HG03045 (cell line): Measurements from ENCODE around the gene C2orf92.
"Not testable (repeated sequence)": the region's sequence is repeated elsewhere in the genome, so short reads cannot be mapped to it uniquely, and the experiment has no call there.

Source experiments
- ATAC-seq: cut with Tn5 transposase; IDR thresholded peaks from one replicate; pipeline ENCODE4 v1.9.1; 2021; ENCODE audit warnings: mild to moderate bottlenecking, moderate library complexity; ENCODE audit not compliant: unreplicated experiment

C2orf92 gene

GRCh38 chr2:97669448-97669847 lies at the start of gene C2orf92:
Gene C2orf92 (plus strand): TSS chr2:97669713. CDS start chr2:97669789, 76 bp downstream.
- no peak for ATAC-seq

- not testable (repeated sequence) for ATAC-seq
Measured at GRCh38 chr2:97620492-97620891, 49.0 kb upstream of the C2orf92 start.

- ATAC-seq: not testable (repeated sequence)
Measured at GRCh38 chr2:97622976-97623375, 46.5 kb upstream of the C2orf92 start.

GRCh38 chr2:97625354-97626048 lies 44.0 kb upstream of the C2orf92 start:
- ATAC-seq: not testable (repeated sequence)

- ATAC-seq: not testable (repeated sequence)
Measured at GRCh38 chr2:97626049-97626430, 43.5 kb upstream of the C2orf92 start.

GRCh38 chr2:97644023-97644717 lies 25.3 kb upstream of the C2orf92 start:
- ATAC-seq: no peak

- peak; percentile 25 for ATAC-seq
Measured at GRCh38 chr2:97645112-97645694, 24.3 kb upstream of the C2orf92 start.

GRCh38 chr2:97645695-97646629 lies 23.6 kb upstream of the C2orf92 start, which contains the start of gene COX5B:
Gene COX5B (plus strand): TSS chr2:97646062. CDS start chr2:97646087, 25 bp downstream.
- peak; percentile 93 for ATAC-seq

- ATAC-seq: no peak
Measured at GRCh38 chr2:97646977-97647376, 22.5 kb upstream of the C2orf92 start.

GRCh38 chr2:97651114-97651513 lies 18.4 kb upstream of the C2orf92 start:
- no peak for ATAC-seq

GRCh38 chr2:97653473-97653872 lies 16.0 kb upstream of the C2orf92 start:
- ATAC-seq: no peak

GRCh38 chr2:97653874-97654273 lies 15.6 kb upstream of the C2orf92 start:
- no peak for ATAC-seq

- no peak for ATAC-seq
Measured at GRCh38 chr2:97654309-97654708, 15.2 kb upstream of the C2orf92 start.

- ATAC-seq: no peak
Measured at GRCh38 chr2:97654791-97655190, 14.7 kb upstream of the C2orf92 start.

- no peak for ATAC-seq
Measured at GRCh38 chr2:97656129-97656755, 13.3 kb upstream of the C2orf92 start.

GRCh38 chr2:97656905-97657587 lies 12.5 kb upstream of the C2orf92 start:
- no peak for ATAC-seq

- ATAC-seq: no peak
Measured at GRCh38 chr2:97657986-97658690, 11.4 kb upstream of the C2orf92 start.

GRCh38 chr2:97658691-97659157 lies 10.8 kb upstream of the C2orf92 start:
- ATAC-seq: no peak
